Measurements from ENCODE around the gene DNAJC21. TPM values are rescaled to one million over a fixed set of nuclear protein-coding genes. Genes with fewer than 3 reads are reported as not detected.

Gene DNAJC21
- total RNA-seq, 1 experiment from 2014 or later, result 21.8 TPM

DNA sequence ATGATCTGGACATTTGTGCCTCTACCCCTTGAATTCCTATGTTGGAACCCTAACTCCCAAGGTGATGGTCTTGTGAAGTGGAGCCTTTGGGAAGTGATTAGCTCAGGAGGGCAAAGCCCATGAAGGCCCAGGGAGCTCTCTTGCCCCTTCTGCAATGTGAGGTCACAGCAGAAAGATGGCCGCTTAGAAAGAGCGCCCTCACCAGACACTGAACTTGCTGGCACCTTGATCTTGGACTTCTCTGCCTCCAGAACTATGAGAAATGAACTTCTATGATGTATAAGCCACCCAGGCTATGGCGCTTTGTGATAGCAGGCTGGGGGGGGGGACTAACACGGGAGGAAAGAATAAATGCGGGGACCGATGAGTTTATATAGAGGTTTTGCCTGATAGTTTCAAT is 73.1 kb downstream of the DNAJC21 start:
- CTCF ChIA-PET, result no interaction called here
- intact Hi-C loops (cut with micrococcal nuclease), result loop anchor here (2.0 to 5.0 kb wide), 3 partner anchors 44 to 515 kb away; no protein-coding TSS in a partner anchor
- H4K20me1 ChIP-seq (ENCODE audit: low read length), result no peaks in the 10 kb centered on the region

DNA sequence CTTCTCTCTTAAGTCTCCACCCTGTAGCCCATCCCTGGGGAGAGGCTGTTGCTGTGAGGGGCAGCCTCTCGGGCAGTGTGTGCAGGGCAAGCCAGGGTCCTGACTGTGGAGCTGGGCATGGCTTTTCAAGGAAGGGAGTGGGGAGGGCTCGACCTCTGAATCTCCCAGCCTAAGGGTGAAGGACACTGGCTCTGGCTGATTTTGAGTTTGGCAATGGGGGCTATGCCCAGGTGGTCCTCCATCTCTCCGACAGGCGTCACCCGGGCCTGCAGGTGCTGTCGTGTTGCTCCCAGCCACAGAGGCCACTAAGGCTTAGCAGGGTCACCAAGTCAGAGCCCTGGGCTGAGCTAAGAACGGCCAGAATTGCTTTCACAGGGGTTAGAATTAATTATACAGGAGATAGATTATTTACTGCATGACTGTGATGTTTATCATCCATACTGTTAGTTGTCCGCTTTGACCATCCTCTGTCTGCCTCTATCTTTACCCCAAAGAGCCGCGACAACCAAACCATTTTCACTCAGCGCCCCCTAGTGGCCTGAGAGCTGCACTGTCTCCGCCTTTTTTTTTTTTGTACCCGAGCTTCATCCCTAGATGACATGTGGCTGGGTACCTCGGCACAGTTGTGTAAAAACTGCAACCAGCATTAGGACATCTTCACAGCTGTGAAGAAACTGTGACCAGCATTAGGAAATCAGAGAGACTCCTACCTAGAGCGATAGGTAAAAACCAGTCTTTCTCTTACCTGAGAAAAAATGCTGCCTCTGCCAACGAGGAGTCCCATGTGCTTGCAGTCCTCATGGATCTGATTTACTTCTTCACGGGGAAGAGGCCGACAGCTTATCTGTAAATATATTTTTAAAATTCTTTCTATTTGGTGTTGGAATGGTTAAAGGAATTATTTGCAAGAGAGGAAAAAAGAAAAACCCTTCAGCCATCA is 73.9 kb downstream of the DNAJC21 start:
- H3K9me2 ChIP-seq (replicated peaks; ENCODE audit: low read length), result no peaks in the 10 kb centered on the region
- H4K20me1 ChIP-seq (ENCODE audit: low read length), result no peaks in the 10 kb centered on the region
- H2AFZ ChIP-seq (ENCODE audit: low read length), result peak overlapping the region; percentile 64
- H3K27me3 ChIP-seq (ENCODE audit: low read length), result no peaks in the 10 kb centered on the region; the same call in 1 of the 2 replicates
- H3K9me3 ChIP-seq (ENCODE audit: low read length), result no peaks in the 10 kb centered on the region
- POLR2A ChIA-PET (ENCODE audit: unreplicated experiment), result no interaction called here
- TF ChIP-seq, protein P1, sequence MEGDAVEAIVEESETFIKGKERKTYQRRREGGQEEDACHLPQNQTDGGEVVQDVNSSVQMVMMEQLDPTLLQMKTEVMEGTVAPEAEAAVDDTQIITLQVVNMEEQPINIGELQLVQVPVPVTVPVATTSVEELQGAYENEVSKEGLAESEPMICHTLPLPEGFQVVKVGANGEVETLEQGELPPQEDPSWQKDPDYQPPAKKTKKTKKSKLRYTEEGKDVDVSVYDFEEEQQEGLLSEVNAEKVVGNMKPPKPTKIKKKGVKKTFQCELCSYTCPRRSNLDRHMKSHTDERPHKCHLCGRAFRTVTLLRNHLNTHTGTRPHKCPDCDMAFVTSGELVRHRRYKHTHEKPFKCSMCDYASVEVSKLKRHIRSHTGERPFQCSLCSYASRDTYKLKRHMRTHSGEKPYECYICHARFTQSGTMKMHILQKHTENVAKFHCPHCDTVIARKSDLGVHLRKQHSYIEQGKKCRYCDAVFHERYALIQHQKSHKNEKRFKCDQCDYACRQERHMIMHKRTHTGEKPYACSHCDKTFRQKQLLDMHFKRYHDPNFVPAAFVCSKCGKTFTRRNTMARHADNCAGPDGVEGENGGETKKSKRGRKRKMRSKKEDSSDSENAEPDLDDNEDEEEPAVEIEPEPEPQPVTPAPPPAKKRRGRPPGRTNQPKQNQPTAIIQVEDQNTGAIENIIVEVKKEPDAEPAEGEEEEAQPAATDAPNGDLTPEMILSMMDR (conservative IDR thresholded peaks at IDR 0.05; ENCODE audit: low read depth, low read length), result peak; percentile 94
- no peak for TF ChIP-seq EZH2 (IDR thresholded peaks at IDR 0.05; ENCODE audit: low read length, unreplicated experiment)
- TF ChIP-seq EZH2phosphoT487 (IDR thresholded peaks at IDR 0.05; ENCODE audit: borderline replicate concordance, low read length), result no peak
- H3K4me3 ChIP-seq (ENCODE audit: low read length), result no peak overlapping the region
- no peaks in the 10 kb centered on the region for H3K4me1 ChIP-seq (ENCODE audit: insufficient read depth, low read length)
- no peaks in the 10 kb centered on the region for H3K36me3 ChIP-seq (ENCODE audit: low read depth, low read length)
- H3F3A ChIP-seq (ENCODE audit: low read length, unreplicated experiment), result no peaks in the 10 kb centered on the region
- CTCF ChIA-PET, result interaction anchor here (0.5 to 1.6 kb wide), 8 partner anchors 9 to 1235 kb away, joined by 3 to 6 read pairs (median 4); partner anchors contain the start of genes BRIX1, DNAJC21 and RAD1
- intact Hi-C loops (cut with micrococcal nuclease), result loop anchor here (1.0 to 5.0 kb wide), 4 partner anchors 44 to 529 kb away; no protein-coding TSS in a partner anchor
- no TSS peak for BruUV-seq (replicated peaks)
- no peak overlapping the region for H3K27ac ChIP-seq (ENCODE audit: low read length)
- H3K79me2 ChIP-seq (ENCODE audit: low read length), result no peaks in the 10 kb centered on the region
- H3K4me2 ChIP-seq (ENCODE audit: low read length), result peak overlapping the region; percentile 52
- DNase-seq, result peak; percentile 77
- H3K9ac ChIP-seq (ENCODE audit: low read length), result no peak overlapping the region
- ATAC-seq, result peak; percentile 64

More for the DNA sequence above, 73.1 kb downstream of the DNAJC21 start:
- Histone ChIP-seq H3K27me3 (ENCODE audit: low read length) (no peaks in the 10 kb centered on the region; the same call in 1 of the 2 replicates), H3K9me2 (replicated peaks; ENCODE audit: low read length) (no peaks in the 10 kb centered on the region), H3K27ac (ENCODE audit: low read length) (no peak overlapping the region), H3K4me1 (ENCODE audit: insufficient read depth, low read length) (no peaks in the 10 kb centered on the region), H3K4me3 (ENCODE audit: low read length) (no peak overlapping the region), H3K36me3 (ENCODE audit: low read depth, low read length) (no peaks in the 10 kb centered on the region), H3K4me2 (ENCODE audit: low read length) (no peak overlapping the region), H3K9me3 (ENCODE audit: low read length) (no peaks in the 10 kb centered on the region), H3K9ac (ENCODE audit: low read length) (no peak overlapping the region), H3F3A (ENCODE audit: low read length, unreplicated experiment) (no peaks in the 10 kb centered on the region), H3K79me2 (ENCODE audit: low read length) (no peaks in the 10 kb centered on the region), H2AFZ (ENCODE audit: low read length) (no peak overlapping the region)
- no TSS peak for BruUV-seq (replicated peaks)
- POLR2A ChIA-PET (ENCODE audit: unreplicated experiment), result no interaction called here
- no peak for ATAC-seq
- TF ChIP-seq EZH2phosphoT487 (IDR thresholded peaks at IDR 0.05; ENCODE audit: borderline replicate concordance, low read length), result no peak
- no peak for TF ChIP-seq EZH2 (IDR thresholded peaks at IDR 0.05; ENCODE audit: low read length, unreplicated experiment)
- TF ChIP-seq, protein P1 (conservative IDR thresholded peaks at IDR 0.05; ENCODE audit: low read depth, low read length), result 0 out of 2 replicates have a peak, but pooled peaks have one; percentile 8
- no peak for DNase-seq
